Globus pallidus (tissue), 1 donor: ENCODE data around the gene ATAT1.
A peak's percentile ranks its signal among the peaks of the same experiment; 100 is the strongest.
"Not testable (repeated sequence)": the region's sequence is repeated elsewhere in the genome, so short reads cannot be mapped to it uniquely, and the experiment has no call there.

ENCODE experiments used
- DNase-seq: peaks from one replicate; pipeline ENCODE4 v3.0.0-alpha.2; 2015; ENCODE audit warnings: low spot score

Gene ATAT1

GRCh38 chr6:30651143-30651542 lies 24.5 kb downstream of the ATAT1 start:
- no peak for DNase-seq

- no peak for DNase-seq
Measured at GRCh38 chr6:30654798-30655742, 28.4 kb downstream of the ATAT1 start.

GRCh38 chr6:30655743-30656094 lies 29.0 kb downstream of the ATAT1 start:
- DNase-seq: no peak

- no peak for DNase-seq
Measured at GRCh38 chr6:30656513-30656912, 29.8 kb downstream of the ATAT1 start.

GRCh38 chr6:30657454-30657853 lies 30.8 kb downstream of the ATAT1 start:
- DNase-seq: no peak

- not testable (repeated sequence) for DNase-seq
Measured at GRCh38 chr6:30657922-30658321, 31.2 kb downstream of the ATAT1 start.

- no peak for DNase-seq
Measured at GRCh38 chr6:30664994-30665767, 38.5 kb downstream of the ATAT1 start.

GRCh38 chr6:30666300-30666699 lies 39.6 kb downstream of the ATAT1 start:
- not testable (repeated sequence) for DNase-seq

GRCh38 chr6:30670760-30671527 lies 44.3 kb downstream of the ATAT1 start:
- DNase-seq: no peak

GRCh38 chr6:30672445-30673253 lies 46.0 kb downstream of the ATAT1 start, which contains the start of gene DHX16:
Gene DHX16, minus strand, starts transcription at chr6:30673006. Its CDS starts 165 bp downstream, at chr6:30672841.
- DNase-seq: peak; percentile 86

GRCh38 chr6:30676660-30677285 lies 50.1 kb downstream of the ATAT1 start:
- DNase-seq: no peak

- peak; percentile 74 for DNase-seq
Measured at GRCh38 chr6:30678964-30679726, 52.5 kb downstream of the ATAT1 start.

GRCh38 chr6:30679765-30680535 lies 53.3 kb downstream of the ATAT1 start:
- no peak for DNase-seq

GRCh38 chr6:30681766-30682142 lies 55.1 kb downstream of the ATAT1 start:
- no peak for DNase-seq

GRCh38 chr6:30682143-30683117 lies 55.8 kb downstream of the ATAT1 start:
- peak; percentile 70 for DNase-seq

- DNase-seq: no peak
Measured at GRCh38 chr6:30683183-30683979, 56.7 kb downstream of the ATAT1 start.

GRCh38 chr6:30683980-30684338 lies 57.3 kb downstream of the ATAT1 start:
- no peak for DNase-seq
